ENCODE results near the gene KLHL18.
"Not testable (repeated sequence)": the region's sequence is repeated elsewhere in the genome, so short reads cannot be mapped to it uniquely, and the experiment has no call there.

Gene KLHL18

GRCh38 chr3:47282424-47283192 is at the start of gene KLHL18, which contains the start of gene KIF9:
Gene KLHL18 (plus strand): TSS chr3:47282944. CDS start chr3:47282966, 22 bp downstream.
Gene KIF9 (minus strand): TSS chr3:47282799. CDS start chr3:47277374, 5,425 bp downstream.
- DNase-seq (ENCODE audit: low spot score): peak; percentile 95

- no peak for DNase-seq (ENCODE audit: low spot score)
These were observed 44.7 kb upstream of the KLHL18 start for GRCh38 chr3:47238017-47238416.

GRCh38 chr3:47239929-47240328 is 42.8 kb upstream of the KLHL18 start:
- no peak for DNase-seq (ENCODE audit: low spot score)

- peak; percentile 33 for DNase-seq (ENCODE audit: low spot score)
These were observed 39.2 kb upstream of the KLHL18 start for GRCh38 chr3:47243419-47244147.

GRCh38 chr3:47244531-47245100 is 38.1 kb upstream of the KLHL18 start:
- DNase-seq (ENCODE audit: low spot score): no peak

GRCh38 chr3:47245271-47245670 is 37.5 kb upstream of the KLHL18 start:
- DNase-seq (ENCODE audit: low spot score): no peak

- DNase-seq (ENCODE audit: low spot score): no peak
These were observed 35.3 kb upstream of the KLHL18 start for GRCh38 chr3:47247131-47248064.

- DNase-seq (ENCODE audit: low spot score): peak; percentile 36
These were observed 32.3 kb upstream of the KLHL18 start for GRCh38 chr3:47250309-47251060.

GRCh38 chr3:47251085-47251484 is 31.7 kb upstream of the KLHL18 start:
- not testable (repeated sequence) for DNase-seq (ENCODE audit: low spot score)

- no peak for DNase-seq (ENCODE audit: low spot score)
These were observed 31.1 kb upstream of the KLHL18 start for GRCh38 chr3:47251689-47252088.

- not testable (repeated sequence) for DNase-seq (ENCODE audit: low spot score)
These were observed 26.4 kb upstream of the KLHL18 start for GRCh38 chr3:47256331-47256730.

- DNase-seq (ENCODE audit: low spot score): no peak
These were observed 23.6 kb upstream of the KLHL18 start for GRCh38 chr3:47259114-47259513.

- no peak for DNase-seq (ENCODE audit: low spot score)
These were observed 22.1 kb upstream of the KLHL18 start for GRCh38 chr3:47260605-47261004.

- DNase-seq (ENCODE audit: low spot score): no peak
These were observed 21.4 kb upstream of the KLHL18 start for GRCh38 chr3:47261301-47261700.

- no peak for DNase-seq (ENCODE audit: low spot score)
These were observed 17.7 kb upstream of the KLHL18 start for GRCh38 chr3:47265008-47265407.

- no peak for DNase-seq (ENCODE audit: low spot score)
These were observed 16.9 kb upstream of the KLHL18 start for GRCh38 chr3:47265725-47266428.

- peak; percentile 57 for DNase-seq (ENCODE audit: low spot score)
These were observed 15.8 kb upstream of the KLHL18 start for GRCh38 chr3:47266709-47267489.

GRCh38 chr3:47267490-47267824 is 15.3 kb upstream of the KLHL18 start:
- no peak for DNase-seq (ENCODE audit: low spot score)

- no peak for DNase-seq (ENCODE audit: low spot score)
These were observed 12.2 kb upstream of the KLHL18 start for GRCh38 chr3:47270526-47270925.

- no peak for DNase-seq (ENCODE audit: low spot score)
These were observed 9.2 kb upstream of the KLHL18 start for GRCh38 chr3:47273564-47273963.
